ENCODE results near the gene LCE5A. TPM values are rescaled to one million over a fixed set of nuclear protein-coding genes. Genes with fewer than 3 reads are reported as not detected.

Gene LCE5A
- total RNA-seq, 1 experiment from 2014 or later: not detected

DNA sequence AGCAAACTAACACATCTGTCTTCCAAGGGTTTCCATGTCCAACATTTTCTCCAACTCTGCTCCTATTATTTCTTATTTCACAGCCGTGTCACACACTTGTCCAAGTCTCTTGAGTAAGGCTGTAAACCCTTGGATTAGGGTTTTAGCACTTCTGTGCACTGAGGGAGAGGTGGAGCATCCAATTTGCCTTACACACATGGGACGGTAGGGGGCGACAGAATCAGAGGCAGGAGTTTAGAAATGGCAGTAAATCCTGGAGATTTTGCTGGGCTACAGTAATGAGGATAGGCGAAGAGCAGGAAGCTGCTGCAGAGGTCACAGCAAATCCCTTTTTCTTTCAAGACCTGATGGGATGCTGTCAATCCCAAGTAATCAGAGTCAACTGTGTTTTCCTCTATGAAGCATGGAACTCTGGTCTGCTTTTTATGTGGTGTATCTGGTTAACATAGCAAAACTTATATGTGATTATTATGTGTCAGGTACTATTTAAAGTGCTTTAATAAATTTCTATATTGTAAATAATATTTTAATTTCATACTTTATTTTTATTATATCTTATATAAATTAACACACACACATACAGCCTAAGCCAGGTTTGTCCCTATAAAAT, 15.4 kb upstream of the LCE5A start (continued):
- TF ChIP-seq SP1 (IDR thresholded peaks at IDR 0.05; ENCODE audit: low read depth) (no peak), ZFX (IDR thresholded peaks at IDR 0.05) (no peak)
- TF ChIP-seq, protein P1, sequence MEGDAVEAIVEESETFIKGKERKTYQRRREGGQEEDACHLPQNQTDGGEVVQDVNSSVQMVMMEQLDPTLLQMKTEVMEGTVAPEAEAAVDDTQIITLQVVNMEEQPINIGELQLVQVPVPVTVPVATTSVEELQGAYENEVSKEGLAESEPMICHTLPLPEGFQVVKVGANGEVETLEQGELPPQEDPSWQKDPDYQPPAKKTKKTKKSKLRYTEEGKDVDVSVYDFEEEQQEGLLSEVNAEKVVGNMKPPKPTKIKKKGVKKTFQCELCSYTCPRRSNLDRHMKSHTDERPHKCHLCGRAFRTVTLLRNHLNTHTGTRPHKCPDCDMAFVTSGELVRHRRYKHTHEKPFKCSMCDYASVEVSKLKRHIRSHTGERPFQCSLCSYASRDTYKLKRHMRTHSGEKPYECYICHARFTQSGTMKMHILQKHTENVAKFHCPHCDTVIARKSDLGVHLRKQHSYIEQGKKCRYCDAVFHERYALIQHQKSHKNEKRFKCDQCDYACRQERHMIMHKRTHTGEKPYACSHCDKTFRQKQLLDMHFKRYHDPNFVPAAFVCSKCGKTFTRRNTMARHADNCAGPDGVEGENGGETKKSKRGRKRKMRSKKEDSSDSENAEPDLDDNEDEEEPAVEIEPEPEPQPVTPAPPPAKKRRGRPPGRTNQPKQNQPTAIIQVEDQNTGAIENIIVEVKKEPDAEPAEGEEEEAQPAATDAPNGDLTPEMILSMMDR (IDR thresholded peaks at IDR 0.05 in 2 of 3, conservative IDR thresholded peaks at IDR 0.05 in 1 of 3; ENCODE audit: borderline replicate concordance in 1 of 3, insufficient read depth in 1 of 3, low read depth in 2 of 3, low read length in 2 of 3): peak; percentile 44 to 78 (median 71); a peak in 5 of 6 replicates

DNA sequence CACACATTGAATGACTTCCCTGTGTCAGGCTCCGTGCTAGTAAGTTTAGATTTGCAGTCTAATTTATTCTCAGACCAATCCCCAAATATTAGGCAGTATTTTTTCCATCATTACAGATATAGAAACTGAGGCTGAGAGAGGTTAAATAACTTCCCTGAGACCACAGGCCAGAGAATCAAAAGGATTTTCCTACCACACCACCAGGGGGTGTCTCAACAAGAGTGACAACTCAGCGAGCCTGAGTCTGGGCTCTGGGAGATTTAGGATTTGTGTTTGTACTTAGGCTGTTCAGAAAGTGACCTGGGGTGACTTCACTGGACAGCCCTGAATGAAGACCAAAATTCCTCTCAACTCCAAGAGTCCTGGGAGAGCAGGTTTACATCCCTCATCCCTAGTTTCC, 13.3 kb upstream of the LCE5A start:
- ChIA-PET CTCF (interaction anchor here (1.0 to 3.5 kb wide), 3 partner anchors 8 to 36 kb away, joined by 3 to 23 read pairs (median 3); no protein-coding TSS in a partner anchor), RAD21 (ENCODE audit: low non-redundant PET in 1 of 2, low total read pairs in 2 of 2, uncharacterized antibody in 2 of 2, unreplicated experiment in 2 of 2) (no interaction called here), POLR2A (no interaction called here)
- intact Hi-C loops (cut with micrococcal nuclease): loop anchor here (1.0 to 5.0 kb wide), 2 partner anchors 36 to 430 kb away; no protein-coding TSS in a partner anchor
- TF ChIP-seq YY1 (IDR thresholded peaks at IDR 0.05; ENCODE audit: extremely low read depth, insufficient replicate concordance, low read depth, low read length) (no peak), RAD21 (IDR thresholded peaks at IDR 0.05; ENCODE audit: low read depth) (peak; percentile 36)
- TF ChIP-seq, protein P1 (IDR thresholded peaks at IDR 0.05 in 2 of 3, conservative IDR thresholded peaks at IDR 0.05 in 1 of 3; ENCODE audit: borderline replicate concordance in 1 of 3, insufficient read depth in 1 of 3, low read depth in 2 of 3, low read length in 2 of 3): peak; percentile 44 to 66 (median 57); a peak in 5 of 6 replicates
- Histone ChIP-seq H3K27ac (ENCODE audit: low read depth, low read length) (no peak overlapping the region), H2AFZ (ENCODE audit: low read depth, low read length, poor library complexity, severe bottlenecking) (no peak overlapping the region), H3K4me2 (ENCODE audit: low read length) (no peak overlapping the region), H3K9me2 (ENCODE audit: insufficient read depth) (no peaks in the 10 kb centered on the region), H3K4me3 (replicated peaks in 1 of 2; ENCODE audit: low read depth in 1 of 2, low read length in 2 of 2) (no peak overlapping the region), H3K36me3 (ENCODE audit: control insufficient read depth in 1 of 2, insufficient read depth in 2 of 2, low read length in 2 of 2) (no peaks in the 10 kb centered on the region), H3K9ac (ENCODE audit: low read length) (no peak overlapping the region), H3K79me2 (ENCODE audit: insufficient read depth, low read length) (no peaks in the 10 kb centered on the region), H4K20me1 (ENCODE audit: insufficient read depth) (no peaks in the 10 kb centered on the region), H3K27me3 (ENCODE audit: insufficient read depth, low read length) (no peaks in the 10 kb centered on the region), H3K4me1 (ENCODE audit: control insufficient read depth in 1 of 2, insufficient read depth in 2 of 2, low read length in 2 of 2) (no peaks in the 10 kb centered on the region), H3K9me3 (ENCODE audit: control insufficient read depth in 1 of 2, insufficient read depth in 1 of 2, low read depth in 1 of 2, low read length in 2 of 2) (no peaks in the 10 kb centered on the region)
- ATAC-seq: peak; percentile 63
- BruUV-seq (replicated peaks): no TSS peak
- DNase-seq (ENCODE audit: low read depth, low spot score): no peak
